Stimulated activated CD8-positive, alpha-beta memory T cell treated with anti-CD3 and anti-CD28 coated beads, Interleukin-15, amount 100 ng/mL, for 1 hour (primary cell): ENCODE results near the gene WBP4.
"Not testable (repeated sequence)": the region's sequence is repeated elsewhere in the genome, so short reads cannot be mapped to it uniquely, and the experiment has no call there.

Experiments used
- DNase-seq: peaks from one replicate; pipeline ENCODE4 v3.0.0-alpha.2; 2020; ENCODE audit warnings: low read depth

WBP4 gene

DNA sequence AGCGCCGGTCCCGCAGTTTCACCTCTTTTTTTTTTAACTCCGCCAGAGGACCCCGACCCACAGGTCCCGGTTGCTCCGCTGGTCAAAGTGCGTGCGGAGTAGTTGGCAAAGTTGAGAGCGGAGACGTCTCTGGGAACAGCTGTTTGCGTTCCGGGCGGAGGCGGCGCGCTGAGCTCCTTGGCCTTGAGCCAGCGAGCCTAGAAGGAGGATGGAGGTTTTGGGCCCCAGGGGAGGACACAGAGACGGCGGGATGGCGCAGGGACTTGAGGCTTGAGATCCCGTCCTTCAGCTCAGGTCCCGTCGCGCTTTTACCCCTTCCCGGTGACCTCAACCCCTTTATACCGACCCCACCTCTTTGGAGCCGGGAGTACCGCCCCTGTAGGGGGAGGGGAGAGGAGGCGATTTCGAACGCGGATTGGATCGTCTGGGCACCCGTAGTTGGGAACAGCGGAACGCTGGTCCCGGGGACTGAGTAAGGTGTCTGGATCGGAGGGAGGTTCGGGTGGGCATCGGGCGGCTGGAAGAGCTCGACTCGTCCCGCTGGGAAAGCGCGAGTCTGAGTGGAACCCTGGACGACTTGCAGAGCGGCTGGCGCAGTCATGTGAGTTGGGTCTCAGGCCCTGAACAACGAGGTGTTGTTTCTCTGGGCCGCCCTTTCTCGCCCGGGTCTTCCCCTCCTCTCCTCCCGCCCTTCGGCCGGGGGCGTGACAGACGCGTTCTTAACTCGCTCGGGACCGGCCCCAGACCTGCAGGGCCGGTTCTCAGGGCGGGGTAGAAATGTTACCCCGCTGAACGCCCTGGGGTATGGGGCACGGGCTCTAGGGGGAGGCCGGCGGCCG lies at the start of gene WBP4:
WBP4 (plus strand) TSS at position 435 of the 839 bp plus-strand sequence; CDS start at position 600, 165 bp downstream.
- peak; percentile 78 for DNase-seq

DNA sequence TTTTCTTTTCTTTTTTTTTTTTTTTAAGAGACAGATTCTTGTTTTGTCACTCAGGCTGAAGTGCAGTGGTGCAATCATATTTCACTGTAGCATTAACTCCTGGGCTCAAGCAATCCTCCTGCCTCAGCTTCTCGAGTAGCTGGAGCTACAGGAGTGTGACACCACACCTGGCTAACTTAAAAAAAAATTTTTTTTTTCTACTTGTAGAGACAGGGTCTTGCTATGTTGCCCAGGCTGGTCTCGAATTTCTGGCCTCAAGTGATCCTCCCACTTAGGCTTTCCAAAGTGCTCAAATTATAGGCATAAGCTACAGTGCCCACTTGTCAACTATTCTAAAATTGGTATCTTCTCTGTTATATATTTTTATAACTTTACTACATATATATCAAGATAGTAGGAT lies 48.8 kb upstream of the WBP4 start:
- DNase-seq = no peak

GRCh38 chr13:41013835-41014234 lies 47.5 kb upstream of the WBP4 start:
- DNase-seq = no peak

- no peak for DNase-seq
These were observed 45.4 kb upstream of the WBP4 start for GRCh38 chr13:41015920-41016319.

DNA sequence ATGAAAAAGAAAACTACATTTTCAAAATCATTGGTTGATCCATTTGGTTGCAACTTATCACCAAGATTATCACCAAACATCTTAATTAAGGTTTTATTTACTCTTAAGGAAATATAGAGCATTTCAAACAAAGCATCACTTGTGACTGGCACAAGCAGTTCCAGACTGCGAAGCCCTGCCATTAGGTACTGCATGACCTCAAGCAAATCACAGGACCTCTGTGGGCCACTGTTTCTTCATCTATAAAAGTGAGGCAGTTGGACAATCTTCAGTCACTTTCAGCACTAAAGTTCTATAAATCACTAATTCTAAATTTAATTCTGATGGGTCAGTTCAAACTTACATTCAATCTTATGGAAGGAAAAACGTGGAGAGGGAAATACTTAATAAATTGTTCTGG lies 44.1 kb upstream of the WBP4 start:
- no peak for DNase-seq

- DNase-seq = no peak
These were observed 43.3 kb upstream of the WBP4 start for GRCh38 chr13:41017817-41018601.

- DNase-seq = no peak
These were observed 42.7 kb upstream of the WBP4 start for GRCh38 chr13:41018602-41018948.

GRCh38 chr13:41019011-41019487 lies 42.3 kb upstream of the WBP4 start, which contains the start of gene ELF1:
Gene ELF1, minus strand, starts transcription at chr13:41019316. Its CDS starts 37,262 bp downstream, at chr13:40982054.
- peak; percentile 12 for DNase-seq

DNA sequence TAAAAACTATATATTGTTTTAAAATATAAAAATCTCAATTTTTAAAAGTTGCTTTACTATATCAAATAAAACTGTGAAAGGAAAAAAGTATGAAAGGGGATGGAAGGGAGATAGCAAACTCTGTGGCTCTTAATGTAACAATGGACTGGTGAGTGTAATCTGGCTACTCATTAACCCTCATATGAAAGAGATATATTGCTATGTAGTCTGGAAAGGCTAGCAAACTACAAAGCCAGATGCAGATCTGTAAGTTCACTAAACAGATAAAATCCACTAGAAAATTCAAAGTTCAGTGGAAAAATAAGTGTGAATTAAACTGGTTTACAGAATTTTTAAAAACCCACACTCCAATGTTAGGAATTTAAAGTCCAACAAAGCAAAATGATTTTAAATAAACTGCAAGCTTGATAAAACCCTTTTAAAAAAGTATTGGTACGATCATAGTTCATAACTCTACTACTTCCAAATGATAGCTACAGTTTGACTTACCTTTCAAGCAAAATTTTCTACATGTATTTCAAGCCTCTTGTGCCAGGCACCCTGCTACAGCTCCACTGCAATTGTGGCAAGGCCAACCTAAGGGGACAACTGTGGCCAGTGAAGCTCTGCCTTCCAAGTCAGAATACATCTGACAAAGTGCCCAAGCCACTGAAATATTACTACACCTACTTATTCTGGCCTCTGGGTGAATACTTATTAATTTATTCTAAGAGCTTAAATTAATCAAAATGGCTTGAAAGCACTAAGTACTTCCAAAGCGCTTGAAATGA lies 41.5 kb upstream of the WBP4 start:
- no peak for DNase-seq

GRCh38 chr13:41025518-41025917 lies 35.8 kb upstream of the WBP4 start:
- no peak for DNase-seq

GRCh38 chr13:41026788-41027187 lies 34.5 kb upstream of the WBP4 start:
- no peak for DNase-seq

DNA sequence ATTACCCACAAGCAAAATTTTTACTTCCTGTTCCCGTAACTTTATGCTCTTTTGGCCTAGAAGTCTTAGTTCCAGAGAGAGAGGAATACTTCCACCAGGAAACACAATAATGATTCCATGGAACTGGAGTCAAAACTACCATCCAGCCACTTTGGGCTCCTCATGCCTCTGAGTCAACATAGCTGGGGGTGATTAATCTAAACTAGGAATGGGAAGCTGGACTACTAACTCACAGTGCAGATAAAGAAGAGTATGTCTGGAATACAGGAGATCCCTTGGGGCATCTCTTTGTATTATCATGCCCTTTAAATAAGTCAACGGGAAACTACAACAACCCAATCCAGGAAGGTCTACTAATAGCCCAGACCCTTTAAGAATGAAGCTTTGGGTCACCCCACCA lies 33.3 kb upstream of the WBP4 start:
- DNase-seq = no peak

GRCh38 chr13:41029629-41030028 lies 31.7 kb upstream of the WBP4 start:
- no peak for DNase-seq

DNA sequence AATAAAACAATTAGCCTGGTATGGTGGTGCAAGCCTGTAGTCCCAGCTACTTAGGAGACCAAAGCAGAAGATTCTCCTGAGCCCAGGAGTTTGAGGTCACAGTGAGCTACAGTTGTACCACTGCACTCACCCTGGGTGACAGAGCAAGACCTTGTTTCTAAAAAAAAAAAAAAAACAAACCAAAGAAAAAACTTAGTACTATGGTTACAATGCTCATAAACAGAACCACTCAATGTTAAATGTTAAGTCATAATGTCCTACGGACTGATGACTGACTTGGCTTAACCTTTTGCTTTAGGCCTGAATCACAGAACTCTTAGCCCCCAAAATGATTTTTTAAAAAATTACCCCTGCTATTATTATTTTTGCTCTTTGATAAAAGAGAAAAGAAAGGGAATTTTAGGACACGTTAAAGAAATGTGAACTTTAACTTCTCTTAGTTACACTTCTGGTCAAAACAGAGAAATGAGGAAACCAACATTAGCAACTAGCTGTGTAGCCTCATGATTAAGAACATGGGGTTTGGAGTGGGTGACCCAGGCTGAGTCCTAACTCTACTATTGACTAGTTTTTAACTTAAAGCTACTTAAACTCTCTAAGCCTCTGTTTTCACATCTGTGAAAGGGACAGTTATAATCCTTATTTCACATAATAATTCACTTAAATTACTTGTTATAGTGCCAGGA lies 28.5 kb upstream of the WBP4 start:
- DNase-seq = no peak

GRCh38 chr13:41034382-41034781 lies 26.9 kb upstream of the WBP4 start:
- DNase-seq = no peak

- DNase-seq = no peak
These were observed 26.4 kb upstream of the WBP4 start for GRCh38 chr13:41034881-41035280.

GRCh38 chr13:41036557-41036956 lies 24.8 kb upstream of the WBP4 start:
- DNase-seq = not testable (repeated sequence)

GRCh38 chr13:41039746-41040145 lies 21.6 kb upstream of the WBP4 start:
- no peak for DNase-seq

DNA sequence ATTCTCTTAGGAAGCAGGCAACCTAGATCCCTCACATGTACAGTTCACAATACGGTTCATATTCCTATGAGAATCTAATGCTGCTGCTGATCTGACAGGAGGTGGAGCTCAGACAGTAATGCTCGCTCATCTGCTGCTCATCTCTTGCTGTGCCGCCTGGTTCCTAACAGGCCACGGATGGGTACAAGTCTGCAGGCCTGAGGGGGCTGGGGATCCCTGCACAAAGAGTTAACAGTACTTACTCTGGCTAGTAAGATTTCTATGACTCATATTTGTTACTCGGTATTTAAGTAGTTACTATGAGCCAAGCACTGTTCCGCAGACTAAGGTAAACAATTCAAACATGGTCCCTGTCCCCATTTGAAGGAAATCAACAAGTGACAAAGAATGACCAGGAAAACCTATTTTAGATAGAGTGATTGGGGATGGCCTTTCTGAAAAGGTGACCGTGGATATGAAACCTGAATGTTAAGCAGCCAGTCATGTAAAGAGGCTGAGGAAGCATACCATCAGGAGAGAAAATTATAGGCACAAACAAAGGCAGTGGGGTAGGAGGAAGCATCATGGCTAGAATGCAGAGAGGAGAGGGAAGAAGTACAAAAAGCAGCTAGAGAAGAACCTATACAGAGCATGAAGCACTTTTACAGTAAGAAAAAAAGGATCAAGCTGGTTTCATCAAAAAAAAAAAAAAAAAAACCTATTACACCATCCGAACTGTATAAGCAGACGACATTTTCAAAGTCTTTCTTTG lies 20.6 kb upstream of the WBP4 start:
- DNase-seq = no peak

DNA sequence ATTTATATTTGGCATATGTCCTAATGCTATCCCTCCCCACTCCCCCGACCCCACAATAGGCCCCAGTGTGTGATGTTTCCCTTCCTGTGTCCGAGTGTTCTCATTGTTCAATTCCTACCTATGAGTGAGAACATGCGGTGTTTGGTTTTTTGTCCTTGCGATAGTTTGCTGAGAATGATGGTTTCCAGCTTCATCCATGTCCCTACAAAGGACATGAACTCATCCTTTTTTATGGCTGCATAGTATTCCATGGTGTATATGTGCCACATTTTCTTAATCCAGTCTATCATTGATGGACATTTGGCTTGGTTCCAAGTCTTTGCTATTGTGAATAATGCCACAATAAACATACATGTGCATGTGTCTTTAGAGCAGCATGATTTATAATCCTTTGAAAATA lies 18.9 kb upstream of the WBP4 start:
- not testable (repeated sequence) for DNase-seq

DNA sequence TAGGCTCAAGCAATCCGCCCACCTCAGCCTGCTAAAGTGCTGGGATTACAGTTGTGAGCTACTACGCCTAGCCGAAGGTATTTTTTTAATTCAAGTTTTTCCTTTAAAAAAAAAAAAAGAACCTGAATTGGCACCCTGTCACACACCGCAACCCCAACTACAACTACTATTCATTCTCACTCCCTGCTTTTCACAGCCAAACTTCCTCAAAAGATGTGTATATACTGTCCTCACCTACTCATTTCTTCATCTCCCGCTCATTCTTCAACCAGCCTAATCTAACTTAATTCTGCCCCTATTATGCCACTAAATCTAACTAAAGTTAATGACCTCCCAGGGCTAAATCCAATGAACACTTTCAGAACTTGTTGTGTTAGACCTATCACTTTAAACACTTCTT lies 12.7 kb upstream of the WBP4 start:
- no peak for DNase-seq
